ENCODE results near the gene SDF2L1.

DNA sequence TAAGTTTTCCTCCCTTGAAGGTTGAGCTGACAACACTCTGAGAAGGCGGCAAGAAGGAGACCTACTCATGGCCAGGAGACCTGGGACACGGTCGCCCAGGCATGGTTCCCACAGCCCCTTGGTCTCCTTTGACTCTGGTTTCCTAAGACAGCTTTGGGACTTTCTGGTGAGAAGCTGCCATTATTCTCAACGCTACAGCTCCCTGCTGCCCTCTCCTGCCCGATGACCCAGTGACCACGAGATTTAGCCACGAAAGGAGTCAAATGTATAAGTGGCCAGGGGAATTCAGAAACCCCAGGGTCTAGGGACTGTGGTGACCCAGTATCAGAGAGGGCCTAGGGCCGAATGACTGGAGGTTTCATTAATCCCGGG is 699 bp upstream of the SDF2L1 start:
- no peak for TF ChIP-seq POLR2AphosphoS5 (IDR thresholded peaks at IDR 0.05)
- TF ChIP-seq, protein P1, sequence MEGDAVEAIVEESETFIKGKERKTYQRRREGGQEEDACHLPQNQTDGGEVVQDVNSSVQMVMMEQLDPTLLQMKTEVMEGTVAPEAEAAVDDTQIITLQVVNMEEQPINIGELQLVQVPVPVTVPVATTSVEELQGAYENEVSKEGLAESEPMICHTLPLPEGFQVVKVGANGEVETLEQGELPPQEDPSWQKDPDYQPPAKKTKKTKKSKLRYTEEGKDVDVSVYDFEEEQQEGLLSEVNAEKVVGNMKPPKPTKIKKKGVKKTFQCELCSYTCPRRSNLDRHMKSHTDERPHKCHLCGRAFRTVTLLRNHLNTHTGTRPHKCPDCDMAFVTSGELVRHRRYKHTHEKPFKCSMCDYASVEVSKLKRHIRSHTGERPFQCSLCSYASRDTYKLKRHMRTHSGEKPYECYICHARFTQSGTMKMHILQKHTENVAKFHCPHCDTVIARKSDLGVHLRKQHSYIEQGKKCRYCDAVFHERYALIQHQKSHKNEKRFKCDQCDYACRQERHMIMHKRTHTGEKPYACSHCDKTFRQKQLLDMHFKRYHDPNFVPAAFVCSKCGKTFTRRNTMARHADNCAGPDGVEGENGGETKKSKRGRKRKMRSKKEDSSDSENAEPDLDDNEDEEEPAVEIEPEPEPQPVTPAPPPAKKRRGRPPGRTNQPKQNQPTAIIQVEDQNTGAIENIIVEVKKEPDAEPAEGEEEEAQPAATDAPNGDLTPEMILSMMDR (IDR thresholded peaks at IDR 0.05): peak in 2 of 3 donors; percentile 15 to 25
- no peak for TF ChIP-seq POLR2A (IDR thresholded peaks at IDR 0.05)
